Frontal cortex (tissue), 4 donors: Measurements from ENCODE around the gene MYO15B. TPM values are rescaled to one million over a fixed set of nuclear protein-coding genes. Genes with fewer than 3 reads are reported as not detected.
"Not testable (repeated sequence)": the region's sequence is repeated elsewhere in the genome, so short reads cannot be mapped to it uniquely, and the experiment has no call there.

Experiments used
- DNase-seq, 2 donors: peaks; one replicate each; pipeline ENCODE4 v3.0.0; 2012; ENCODE audit warnings: low spot score in 2 of 2
- FAIRE-seq: peaks from 2 replicates; lab custom pipeline; 2012; peaks lifted over from hg19 to GRCh38; lab: Jason Lieb, UNC
- total RNA-seq: library from RNA; depleted of rRNA; stranded (reverse); fragments of >200 nt; gene quantifications from one replicate; pipeline ENCODE4 v1.2.3, GENCODE V29; 2014
- donor health status: control.
- donor health status: control.
- donor health status: control.

Gene MYO15B
- total RNA-seq, 1 donor from 2014 or later: 19.6 TPM

DNA sequence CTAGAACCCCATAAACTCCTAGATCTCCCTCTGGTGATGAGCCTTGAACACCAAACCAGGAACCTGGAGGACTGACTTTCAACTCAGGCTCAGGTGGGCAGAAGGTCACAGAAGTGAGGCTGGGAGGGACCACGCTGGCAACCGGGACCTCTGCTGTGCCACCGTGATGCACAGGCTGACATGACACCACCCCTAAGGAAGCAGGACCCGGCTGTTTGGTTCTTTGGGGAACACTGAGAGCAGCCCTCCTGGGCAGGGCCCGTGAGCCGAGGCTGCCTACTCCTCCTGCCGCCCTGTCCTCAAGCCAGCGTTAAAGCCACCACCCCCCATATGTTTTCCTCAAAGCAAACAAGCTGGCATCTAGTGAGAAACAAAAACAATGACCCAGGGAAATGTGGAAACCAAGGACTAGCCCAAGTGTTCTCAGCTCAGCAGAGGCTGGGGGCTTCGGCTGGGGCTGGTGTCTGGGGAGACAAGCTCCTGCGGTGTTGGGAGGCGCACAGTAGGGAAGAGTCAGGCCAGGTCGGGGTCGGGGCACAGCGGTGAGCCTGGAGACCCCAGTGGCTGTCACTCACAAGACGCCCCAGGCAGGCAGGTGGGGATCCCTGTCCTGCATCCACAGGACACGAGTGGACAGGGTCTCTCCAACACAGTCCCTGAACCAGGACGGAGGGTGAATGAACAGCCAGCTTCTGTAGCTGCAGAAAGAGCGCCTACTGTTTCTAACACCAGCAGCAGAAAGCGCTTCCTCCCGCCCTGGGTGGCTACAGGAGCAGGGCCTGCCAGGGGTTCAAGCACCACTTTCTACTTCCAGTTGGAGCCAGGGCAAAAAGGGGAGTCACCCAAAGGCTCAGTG, 47.4 kb downstream of the MYO15B start:
- DNase-seq (peak in 1 of 2 donors; percentile 27), FAIRE-seq (no peak)

DNA sequence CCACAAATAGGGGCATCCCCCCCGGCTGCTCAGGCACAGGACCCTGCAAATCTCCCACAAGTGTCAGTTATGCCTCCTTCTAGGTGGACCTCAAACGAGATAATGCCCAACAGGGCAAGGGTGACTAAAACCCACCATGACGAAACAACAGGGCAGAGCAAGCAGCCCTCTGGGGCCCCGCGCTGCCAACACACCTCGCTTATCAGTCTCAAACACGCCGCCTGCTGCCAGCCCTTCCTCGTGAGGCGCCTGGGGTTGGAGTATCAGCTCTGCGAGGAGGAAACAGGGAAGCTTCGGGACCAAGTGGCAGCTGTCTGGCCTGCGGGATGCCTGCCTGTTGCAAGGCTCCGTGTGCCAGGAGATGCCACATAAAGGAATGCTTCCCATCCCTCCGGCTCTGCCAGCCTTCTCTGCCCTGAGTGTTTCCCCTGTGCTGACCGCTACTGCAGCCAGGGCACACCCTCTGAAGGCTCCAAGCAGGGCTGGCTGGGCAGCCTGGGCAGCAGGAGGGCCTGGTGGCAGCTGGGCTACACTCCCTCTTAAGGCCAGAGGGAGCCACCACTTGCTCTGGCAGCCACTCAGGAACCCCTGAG, 48.1 kb downstream of the MYO15B start:
- DNase-seq: peak in 1 of 2 donors; percentile 40
- no peak for FAIRE-seq

DNA sequence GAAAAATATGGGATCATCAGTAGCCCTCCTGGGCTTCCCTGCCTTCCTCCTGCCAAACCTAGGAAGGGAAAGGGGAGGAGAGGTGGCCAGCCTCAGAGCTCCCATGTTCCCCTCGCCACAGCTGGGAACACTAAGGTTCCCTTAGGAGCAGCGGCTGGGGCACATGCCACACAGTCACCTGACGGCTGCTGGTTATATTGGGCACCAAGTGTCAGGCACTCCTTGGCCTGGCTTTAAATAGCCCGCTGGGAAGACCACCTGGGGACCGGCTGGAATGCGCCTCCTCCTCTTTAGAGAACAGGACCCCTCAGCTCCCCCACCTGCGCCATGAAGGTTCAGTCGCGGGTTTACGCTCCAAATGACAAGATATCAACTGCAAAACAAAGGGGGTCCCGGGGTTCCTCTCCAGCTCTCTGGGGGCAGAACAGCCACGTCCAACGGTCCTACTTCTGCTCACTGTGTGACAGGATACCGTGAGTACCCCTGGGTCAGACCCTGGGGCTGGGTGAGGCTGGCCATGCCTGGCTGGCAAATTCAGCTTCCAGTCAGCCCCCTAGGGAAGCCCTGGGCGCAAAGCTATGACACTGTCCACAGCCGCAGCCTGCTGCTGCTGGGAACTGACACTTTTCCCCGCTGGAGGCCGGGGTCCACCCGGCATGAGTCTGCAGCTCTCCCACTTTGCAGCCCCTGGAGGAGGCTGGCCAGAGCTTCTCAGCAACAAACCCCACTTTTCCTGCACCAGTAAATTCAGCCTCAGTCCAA, 49.0 kb downstream of the MYO15B start:
- DNase-seq (no peak), FAIRE-seq (no peak)

DNA sequence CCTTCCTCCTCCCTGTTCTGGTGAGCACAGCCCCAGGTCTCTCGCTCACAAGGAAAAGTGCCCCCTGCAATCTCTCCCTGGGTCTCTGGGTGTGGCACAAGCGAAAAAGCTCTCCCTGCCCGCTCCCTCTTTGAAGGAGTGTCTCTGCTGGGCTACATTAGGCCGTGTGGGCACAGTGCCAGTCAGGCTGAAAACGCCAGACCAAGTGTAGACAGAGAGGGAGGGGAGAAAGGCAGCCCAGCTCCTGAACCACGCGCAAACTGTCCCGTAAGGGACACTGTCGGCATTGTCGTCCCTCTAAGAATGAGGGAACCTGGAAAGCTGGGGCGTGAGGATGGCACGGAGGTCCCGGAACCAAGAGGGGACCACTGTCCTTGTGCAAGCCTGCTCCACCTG, 49.5 kb downstream of the MYO15B start:
- DNase-seq (peak in 1 of 2 donors; percentile 12), FAIRE-seq (no peak)

DNA sequence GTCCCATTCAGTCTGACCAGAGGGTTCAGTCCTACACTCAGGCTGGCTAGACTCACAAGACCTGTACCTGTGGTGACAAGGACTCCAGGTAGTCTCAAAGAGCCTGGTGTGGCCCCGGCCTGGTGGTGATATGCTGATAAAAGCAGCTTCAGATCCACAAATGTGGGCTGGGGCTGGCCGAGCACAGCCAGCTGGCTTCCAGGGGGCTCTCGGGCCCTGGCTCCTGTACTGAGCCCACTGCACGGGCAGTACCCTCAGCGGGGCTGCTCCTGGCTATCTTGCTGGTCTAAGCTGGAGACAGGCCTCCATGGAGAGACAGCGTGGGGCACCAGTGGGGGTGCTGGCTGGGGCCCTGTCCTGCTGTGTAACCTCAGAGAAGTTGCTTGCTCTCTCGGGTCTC, 50.0 kb downstream of the MYO15B start:
- FAIRE-seq: no peak
- DNase-seq: no peak

DNA sequence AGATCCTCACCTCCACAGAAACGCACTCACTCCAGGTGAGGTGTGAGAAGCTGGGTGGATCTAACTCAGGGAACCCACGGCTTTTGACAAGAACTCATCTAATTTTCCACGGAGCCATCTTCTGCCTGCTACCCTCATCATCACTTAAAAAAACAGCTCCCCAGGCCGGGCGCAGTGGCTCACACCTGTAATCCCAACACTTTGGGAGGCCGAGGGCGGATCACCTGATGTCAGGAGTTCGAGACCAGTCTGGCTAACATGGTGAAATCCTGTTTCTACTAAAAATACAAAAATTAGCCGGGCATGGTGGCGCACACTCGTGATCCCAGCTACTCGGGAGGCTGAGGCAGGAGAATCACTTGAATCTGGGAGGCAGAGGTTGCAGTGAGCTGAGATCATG, 50.4 kb downstream of the MYO15B start:
- not testable (repeated sequence) for FAIRE-seq, DNase-seq

DNA sequence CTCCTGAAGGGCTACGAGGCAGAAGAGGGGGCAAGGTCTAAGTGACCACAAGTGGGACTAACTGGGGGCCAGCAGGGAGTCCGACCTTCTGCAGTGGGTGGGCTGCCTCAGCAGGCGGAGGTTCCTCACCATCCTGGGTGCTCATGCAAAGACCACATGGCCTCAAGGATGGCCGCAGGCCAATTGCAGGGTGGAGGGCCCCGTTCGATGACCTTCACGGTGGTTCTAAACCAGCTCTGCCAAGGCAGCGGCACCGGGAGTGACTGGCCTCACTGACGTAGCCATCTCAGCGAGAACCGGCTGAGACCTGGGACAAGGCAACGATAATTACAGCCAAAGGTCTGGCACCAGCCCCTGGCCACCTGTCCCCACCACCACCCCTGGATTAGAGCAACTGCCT, 51.3 kb downstream of the MYO15B start:
- FAIRE-seq (no peak), DNase-seq (no peak)

DNA sequence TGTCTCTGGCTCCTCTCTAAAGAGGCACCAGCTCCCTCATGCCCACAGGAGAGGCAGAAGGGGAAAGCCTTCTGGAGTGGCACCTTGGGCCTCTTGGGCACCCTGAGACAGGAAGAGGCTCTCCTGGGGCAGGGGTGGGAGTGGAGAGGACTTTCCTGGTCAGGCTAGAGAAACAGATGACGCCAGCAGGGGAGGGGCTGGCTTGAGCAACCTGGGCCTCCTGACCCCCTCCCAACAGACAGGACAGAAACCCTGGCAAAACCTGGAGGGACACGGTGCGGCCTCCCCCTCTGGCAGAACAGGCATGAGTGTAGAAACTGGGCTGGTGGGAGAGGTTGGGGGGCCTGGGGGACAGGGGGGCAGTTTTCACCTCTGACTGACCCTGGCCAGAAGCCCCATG, 51.7 kb downstream of the MYO15B start:
- no peak for FAIRE-seq
- no peak for DNase-seq

DNA sequence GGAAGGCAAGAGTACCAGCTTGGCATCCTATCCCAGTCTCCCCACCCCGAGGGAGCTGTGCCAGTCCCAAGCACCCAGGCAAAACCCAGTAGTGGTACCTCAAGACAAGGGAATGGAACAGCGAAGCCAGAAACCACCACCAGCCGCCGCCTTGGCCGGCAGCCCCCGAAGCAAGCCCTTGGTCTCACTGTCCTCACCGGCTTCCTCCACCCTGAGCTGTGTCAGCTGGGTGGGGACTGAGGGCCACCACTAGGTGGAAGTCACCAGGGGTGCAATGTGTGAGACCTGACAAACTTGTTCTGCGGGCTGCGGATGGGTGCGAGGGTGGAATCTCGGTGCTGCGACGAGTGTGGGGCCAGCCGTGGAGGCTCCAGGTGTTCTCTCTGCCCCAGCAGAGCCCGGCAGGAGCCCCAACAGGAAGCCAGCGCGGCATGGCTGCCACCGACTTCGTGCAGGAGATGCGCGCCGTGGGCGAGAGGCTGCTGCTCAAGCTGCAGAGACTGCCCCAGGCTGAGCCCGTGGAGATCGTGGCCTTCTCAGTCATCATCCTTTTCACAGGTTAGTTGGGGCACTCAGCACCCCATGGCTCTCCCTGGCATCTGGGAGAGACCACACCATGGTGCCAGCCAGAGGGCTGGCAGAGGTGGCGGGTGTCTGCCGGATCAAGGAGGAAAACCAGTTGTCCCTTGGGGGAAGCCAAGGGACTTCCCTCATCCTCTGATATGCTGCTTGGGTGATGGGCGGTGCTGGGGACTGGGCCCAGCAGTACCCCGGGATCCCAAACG, 52.4 kb downstream of the MYO15B start:
- FAIRE-seq: no peak
- no peak for DNase-seq

DNA sequence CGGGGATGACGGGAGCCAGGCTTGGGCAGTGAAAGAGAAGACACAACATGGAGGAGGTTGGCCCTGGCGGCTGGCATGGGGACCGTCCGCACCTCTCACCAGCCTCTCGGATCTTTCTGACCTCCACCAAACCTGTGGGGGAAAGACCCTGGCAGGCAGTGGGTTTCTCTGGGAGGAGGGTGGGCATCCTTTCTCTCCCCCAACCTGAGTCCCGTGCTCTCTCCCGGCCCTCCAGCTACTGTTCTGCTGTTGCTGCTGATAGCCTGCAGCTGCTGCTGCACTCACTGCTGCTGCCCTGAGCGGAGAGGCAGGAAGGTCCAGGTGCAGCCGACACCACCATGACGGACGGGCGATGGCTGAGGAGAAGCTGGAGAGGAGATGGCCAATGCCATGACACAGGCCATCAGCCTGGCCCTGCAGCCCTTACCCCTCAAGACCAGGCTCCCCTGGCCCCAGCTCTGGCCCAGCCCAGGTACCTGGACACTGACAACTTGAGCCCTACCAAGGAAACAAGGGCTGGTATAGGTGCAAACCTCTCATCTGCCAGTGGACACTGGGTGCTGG, 53.0 kb downstream of the MYO15B start:
- DNase-seq (no peak), FAIRE-seq (no peak)

DNA sequence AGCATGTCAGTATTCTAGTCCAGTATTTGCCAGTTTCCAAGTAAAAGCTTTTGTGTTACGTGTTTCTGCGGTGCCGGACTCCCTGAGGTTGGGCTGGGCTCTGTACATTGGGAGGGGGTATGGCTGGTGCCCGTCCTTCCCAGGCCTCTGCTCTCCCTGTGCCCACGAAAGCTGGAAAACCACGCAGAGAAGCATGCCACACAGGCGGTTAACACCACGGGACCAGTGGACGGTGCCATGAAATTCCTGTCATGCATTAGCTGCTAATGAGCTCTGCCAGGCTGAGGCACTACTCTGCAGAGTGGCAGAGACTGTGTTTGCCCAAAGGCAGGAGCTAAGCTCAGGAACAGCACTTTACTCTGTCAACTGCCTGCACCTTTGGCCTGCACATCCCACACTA, 53.7 kb downstream of the MYO15B start:
- DNase-seq (no peak), FAIRE-seq (no peak)

DNA sequence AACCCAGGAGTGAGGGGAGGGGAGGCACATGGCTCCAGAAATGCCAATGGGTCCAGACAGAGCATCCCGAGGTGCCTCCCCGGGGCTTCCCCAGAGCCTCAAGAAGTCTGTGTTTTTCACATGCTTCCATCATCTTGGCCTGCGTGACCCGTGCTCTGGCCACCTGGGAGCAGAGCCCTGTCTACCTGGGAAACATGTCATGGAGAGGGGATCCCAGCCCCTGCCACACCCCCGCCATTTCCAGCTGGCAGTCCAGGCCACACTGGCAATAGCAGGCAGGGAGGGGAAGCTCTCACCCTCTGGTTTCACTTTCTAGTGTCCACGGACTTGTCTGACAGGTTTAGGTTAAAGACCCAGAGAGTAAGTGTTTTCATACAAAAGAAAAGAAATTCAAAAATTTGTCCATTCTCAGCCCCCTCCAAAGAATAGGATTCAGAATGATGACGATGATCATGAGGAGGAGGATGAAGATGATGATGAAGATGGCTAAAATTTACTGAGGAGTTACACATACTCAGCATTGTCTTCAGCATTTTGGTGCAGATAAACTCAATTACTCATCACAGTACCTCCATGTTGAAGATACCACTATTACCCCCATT, 54.7 kb downstream of the MYO15B start:
- no peak for FAIRE-seq

DNA sequence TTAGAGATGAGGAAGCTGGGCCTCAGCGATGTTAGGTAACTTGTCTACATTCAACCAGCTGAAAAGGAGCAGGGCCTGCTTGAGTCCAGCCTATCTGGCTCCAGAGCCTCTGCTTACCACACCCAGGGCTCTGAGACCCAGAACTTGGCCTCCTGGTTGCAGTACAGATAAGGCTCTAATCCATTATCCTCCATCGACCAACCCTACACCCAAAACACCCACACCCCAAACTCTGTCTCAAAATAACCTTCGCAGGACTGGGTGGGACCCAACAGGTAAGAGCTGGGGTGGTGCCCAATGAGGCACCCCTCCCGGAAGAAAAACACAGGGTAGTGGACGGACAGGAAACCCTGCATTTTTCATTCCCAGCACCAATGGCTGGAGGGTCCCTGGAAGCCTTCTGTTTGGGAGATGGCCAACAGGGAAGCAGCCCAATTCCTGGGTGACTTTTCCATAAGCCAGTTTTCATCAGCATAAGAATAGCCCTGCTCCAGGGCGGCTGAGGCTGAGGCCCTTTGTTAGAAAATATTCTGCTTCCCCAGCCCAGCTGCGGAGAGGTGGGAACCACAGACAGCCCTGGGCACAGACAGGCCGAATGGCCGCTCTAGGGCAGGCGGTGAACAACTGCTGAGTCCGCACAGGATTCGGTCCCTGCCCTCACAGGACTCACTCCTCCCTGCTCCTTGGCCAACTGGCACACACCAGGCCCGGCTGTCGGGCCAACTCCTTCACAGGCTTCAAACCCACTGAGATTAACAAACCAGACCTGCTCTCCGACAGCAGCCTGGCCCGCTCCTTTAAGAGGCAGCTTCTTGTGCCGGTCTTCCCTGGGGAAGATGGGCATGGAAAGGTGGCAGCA, 55.4 kb downstream of the MYO15B start:
- DNase-seq: peak in 1 of 2 donors; percentile 18
- FAIRE-seq: no peak

More for the DNA sequence above, 54.7 kb downstream of the MYO15B start:
- peak in 1 of 2 donors; percentile 3 for DNase-seq

DNA sequence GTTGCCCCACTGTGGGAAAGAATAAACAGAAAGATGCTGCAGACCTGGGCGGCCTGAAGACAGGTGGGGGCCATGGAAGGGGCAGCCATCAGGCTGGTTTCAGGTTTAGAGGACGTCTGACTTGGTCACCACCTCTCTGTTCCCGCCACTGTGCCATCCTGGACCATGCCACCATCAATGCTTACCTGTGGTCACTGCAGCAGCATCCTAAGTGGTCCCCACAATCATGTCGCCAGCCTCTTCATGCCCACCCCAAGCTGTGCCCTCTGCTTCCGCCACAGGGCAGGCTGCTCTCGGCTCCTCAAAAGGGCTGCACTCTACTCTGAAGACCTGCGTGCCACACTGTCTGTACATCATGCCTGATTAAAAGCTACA, 56.0 kb downstream of the MYO15B start:
- DNase-seq (no peak), FAIRE-seq (no peak)

DNA sequence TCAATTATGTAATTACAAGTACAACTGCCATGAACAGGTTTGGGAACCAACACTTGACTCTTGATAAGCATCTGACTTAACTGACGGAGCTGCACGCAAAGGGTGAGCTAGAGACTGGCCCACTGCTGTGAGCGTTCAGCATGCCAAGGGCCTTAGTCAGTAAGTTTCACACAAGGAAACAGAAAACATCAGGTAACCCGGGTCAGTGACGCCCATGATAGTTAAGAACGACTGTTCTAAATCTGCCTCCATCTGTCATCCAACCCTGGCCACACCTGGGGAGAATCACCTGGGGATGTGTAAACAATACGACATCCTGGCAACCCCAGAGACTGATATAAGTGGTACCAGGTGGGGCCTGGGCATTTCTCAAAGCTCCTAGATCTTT, 57.9 kb downstream of the MYO15B start:
- no peak for FAIRE-seq
- DNase-seq: no peak

DNA sequence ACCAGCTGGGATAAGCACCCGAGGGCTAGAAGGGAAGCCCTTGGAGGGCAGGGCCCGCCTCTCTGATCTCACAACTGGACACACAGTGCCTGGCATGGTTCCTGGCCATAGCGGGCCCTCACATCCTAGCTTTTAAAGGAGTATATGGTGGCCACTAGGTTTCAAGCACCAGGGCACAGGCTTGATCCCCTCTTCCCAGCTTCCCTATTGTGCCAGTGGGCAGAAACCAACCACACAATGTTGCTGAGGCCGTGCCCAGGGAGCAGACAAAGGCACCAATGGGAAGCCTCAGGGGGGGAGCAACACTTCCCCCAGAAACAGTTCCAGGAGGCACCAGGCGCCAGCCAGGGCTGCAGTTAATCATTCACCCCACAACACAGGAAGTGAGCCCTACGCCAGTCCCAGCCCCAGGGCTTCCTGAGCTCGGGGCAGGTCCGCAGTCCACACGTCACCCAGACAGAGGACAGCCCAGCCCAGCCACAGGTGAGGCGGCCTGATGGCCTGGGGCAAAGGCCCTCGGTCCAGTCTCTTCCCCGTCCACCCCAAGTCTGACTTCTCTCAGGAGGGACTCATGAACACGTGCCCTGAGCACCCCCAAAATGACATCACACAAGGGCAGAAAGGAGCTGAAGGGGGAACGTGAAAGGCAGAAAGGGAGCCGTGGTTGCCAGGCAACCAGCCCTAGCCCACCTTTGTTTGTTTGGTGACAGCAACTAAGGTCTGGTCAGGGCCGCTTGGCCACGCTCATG, 58.5 kb downstream of the MYO15B start:
- FAIRE-seq: peak; percentile 3

DNA sequence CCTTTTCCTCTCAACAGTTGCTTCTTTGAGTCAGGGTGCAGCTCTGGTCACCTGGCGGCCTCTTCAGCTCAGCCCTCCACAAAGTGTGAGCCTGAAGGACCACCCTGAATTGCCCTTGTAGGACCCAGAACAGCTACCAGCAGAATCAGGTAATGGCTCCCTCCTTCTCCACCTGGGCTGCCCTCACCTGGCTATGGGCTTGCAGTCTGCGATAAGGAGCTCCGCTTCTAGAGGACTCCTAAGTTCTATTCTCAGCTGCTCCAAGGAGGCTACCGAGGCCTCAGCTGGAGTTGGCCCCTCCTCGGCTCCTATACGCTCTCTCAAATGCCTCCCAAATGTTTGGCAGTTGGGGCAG, 59.0 kb downstream of the MYO15B start:
- DNase-seq: no peak
- no peak for FAIRE-seq

More for the DNA sequence above, 58.5 kb downstream of the MYO15B start:
- peak; percentile 37 to 44 for DNase-seq

DNA sequence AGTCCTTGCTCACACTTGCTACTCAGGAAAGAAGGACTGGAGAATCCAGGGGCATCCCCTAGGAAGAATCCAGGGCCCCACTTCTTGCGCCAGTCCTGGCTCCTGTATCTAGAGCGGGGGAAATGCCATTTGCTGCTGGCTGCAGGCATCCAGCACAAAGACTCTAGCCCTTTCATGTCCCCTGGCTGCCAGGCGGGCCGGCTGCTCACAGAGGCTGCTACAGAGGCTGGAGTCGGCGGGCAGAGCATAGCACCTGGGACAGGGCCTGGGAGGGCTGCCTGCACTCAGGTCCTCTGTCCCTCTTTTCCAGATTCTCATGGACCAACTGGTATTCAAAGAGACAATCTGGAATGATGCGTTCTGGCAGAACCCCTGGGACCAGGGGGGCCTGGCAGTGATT, 59.5 kb downstream of the MYO15B start:
- FAIRE-seq (no peak), DNase-seq (no peak)
